Endothelial cell of umbilical vein (primary cell): ENCODE results near the gene CLEC4A.

ENCODE experiments used
- CTCF ChIP-seq, 2 donors: IDR thresholded peaks; 1 replicate in 1 of 2; 2 replicates in 1 of 2; pipeline ENCODE4 v1.5.1; 2011; ENCODE audit warnings: low read length in 2 of 2, mild to moderate bottlenecking in 2 of 2, moderate library complexity in 2 of 2, control low read depth in 1 of 2, inconsistent platforms in 1 of 2, low read depth in 1 of 2; ENCODE audit not compliant: insufficient read depth in 1 of 2; ENCODE audit errors: extremely low read depth in 1 of 2
- EZH2 ChIP-seq: IDR thresholded peaks from 2 replicates; pipeline ENCODE4 v1.6.1; 2012; ENCODE audit warnings: borderline replicate concordance, low read depth, mild to moderate bottlenecking, moderate library complexity, low read length, inconsistent platforms; ENCODE audit not compliant: severe bottlenecking
- FOS ChIP-seq: IDR thresholded peaks from 2 replicates; pipeline ENCODE4 v1.6.1; 2011; ENCODE audit warnings: mild to moderate bottlenecking, low read length, moderate library complexity, borderline replicate concordance; ENCODE audit not compliant: insufficient read depth
- GATA2 ChIP-seq: IDR thresholded peaks from 2 replicates; pipeline ENCODE4 v1.7.0; 2011; ENCODE audit warnings: low read depth, mild to moderate bottlenecking, moderate library complexity, mixed read lengths, low read length; ENCODE audit not compliant: insufficient read length, insufficient read depth
- JUN ChIP-seq: IDR thresholded peaks from 2 replicates; pipeline ENCODE4 v1.6.1; 2011; ENCODE audit warnings: borderline replicate concordance, low read depth; ENCODE audit not compliant: insufficient read length, insufficient read depth
- MAX ChIP-seq: IDR thresholded peaks from 2 replicates; pipeline ENCODE4 v1.6.1; 2011; ENCODE audit not compliant: insufficient read depth, insufficient read length
- POLR2A ChIP-seq: IDR thresholded peaks from 2 replicates; pipeline ENCODE4 v1.6.1; 2012; ENCODE audit warnings: low read depth, mild to moderate bottlenecking, control low read depth, low read length
- POLR2AphosphoS5 ChIP-seq: IDR thresholded peaks from 2 replicates; pipeline ENCODE4 v1.6.1; 2012; ENCODE audit warnings: low read depth, mild to moderate bottlenecking, control low read depth, low read length, moderate library complexity; ENCODE audit not compliant: insufficient read depth

GRCh38 chr12:8089716-8090115, 33.7 kb upstream of the CLEC4A start:
- TF ChIP-seq CTCF (IDR thresholded peaks at IDR 0.05; ENCODE audit: extremely low read depth in 1 of 2, insufficient read depth in 1 of 2, low read depth in 1 of 2, low read length in 2 of 2) (no peak), POLR2AphosphoS5 (no peak), EZH2 (no peak), JUN (no peak), POLR2A (no peak), MAX (no peak), GATA2 (no peak), FOS (no peak)
